ENCODE data around the gene CRYBA2. TPM values are rescaled to one million over a fixed set of nuclear protein-coding genes. Genes with fewer than 3 reads are reported as not detected.

The CRYBA2 gene
- total and polyA plus RNA-seq, 2 of the 8 experiments (the other 6 are each of a cell fraction or from before 2014, with no cell fraction given) = not detected

GRCh38 chr2:218981881-218982585 is 11.2 kb downstream of the CRYBA2 start (continued):
- TF ChIP-seq CHD1 (IDR thresholded peaks at IDR 0.05; ENCODE audit: low read depth, low read length) (no peak), ATF3 (IDR thresholded peaks at IDR 0.05; ENCODE audit: insufficient read depth, low read depth, low read length) (no peak), TEAD4 (IDR thresholded peaks at IDR 0.05; ENCODE audit: low read depth, low read length) (no peak), RXRA (IDR thresholded peaks at IDR 0.05; ENCODE audit: insufficient read depth, low read depth, low read length) (no peak), RAD21 (IDR thresholded peaks at IDR 0.05 in 1 of 2, conservative IDR thresholded peaks at IDR 0.05 in 1 of 2; ENCODE audit: low read depth in 2 of 2, low read length in 2 of 2) (no peak), FOSL1 (IDR thresholded peaks at IDR 0.05; ENCODE audit: insufficient read depth, low read depth, low read length) (no peak), RNF2 (IDR thresholded peaks at IDR 0.05; ENCODE audit: borderline replicate concordance, low read depth, low read length, missing control alignments, poor library complexity, severe bottlenecking) (peak; percentile 63), GABPA (IDR thresholded peaks at IDR 0.05; ENCODE audit: borderline replicate concordance, insufficient read depth, low read length) (no peak), GTF2F1 (IDR thresholded peaks at IDR 0.05; ENCODE audit: borderline replicate concordance, low read depth, low read length) (no peak), EGR1 (IDR thresholded peaks at IDR 0.05; ENCODE audit: borderline replicate concordance, low read depth, low read length) (no peak), USF2 (IDR thresholded peaks at IDR 0.05; ENCODE audit: low read length) (no peak), TCF12 (IDR thresholded peaks at IDR 0.05; ENCODE audit: low read depth, low read length) (no peak), NRF1 (IDR thresholded peaks at IDR 0.05; ENCODE audit: low read depth, low read length) (no peak), CREB1 (IDR thresholded peaks at IDR 0.05) (no peak), SIX5 (IDR thresholded peaks at IDR 0.05; ENCODE audit: low read depth, low read length) (no peak), CHD2 (IDR thresholded peaks at IDR 0.05; ENCODE audit: low read length) (no peak), MAX (IDR thresholded peaks at IDR 0.05) (no peak), POU5F1 (IDR thresholded peaks at IDR 0.05; ENCODE audit: low read depth, low read length) (no peak), EZH2 (IDR thresholded peaks at IDR 0.05; ENCODE audit: low read depth, low read length, severe bottlenecking) (peak; percentile 96), CTBP2 (IDR thresholded peaks at IDR 0.05; ENCODE audit: borderline replicate concordance, insufficient read depth, insufficient read length, low read length) (no peak), SIN3A (conservative IDR thresholded peaks at IDR 0.05 in 1 of 2, IDR thresholded peaks at IDR 0.05 in 1 of 2; ENCODE audit: low read depth in 1 of 2, low read length in 2 of 2) (no peak), MAFK (IDR thresholded peaks at IDR 0.05; ENCODE audit: low read depth, low read length) (no peak)
